Endodermal cell (in vitro differentiated cells): Measurements from ENCODE around the gene ASB6. TPM values are rescaled to one million over a fixed set of nuclear protein-coding genes. Genes with fewer than 3 reads are reported as not detected.

Experiments
- DNase-seq: peaks from one replicate; pipeline ENCODE4 v3.0.0-alpha.2; 2017
- H3K27ac ChIP-seq: 2 replicates; pipeline ENCODE4 v1.5.1; 2013; ENCODE audit warnings: mild to moderate bottlenecking, low read depth, low read length, moderate library complexity
- H3K27me3 ChIP-seq: 2 replicates; pipeline ENCODE4 v1.6.1; 2013; ENCODE audit warnings: mild to moderate bottlenecking, low read length, moderate library complexity; ENCODE audit not compliant: insufficient read depth, control insufficient read depth, poor library complexity, severe bottlenecking
- H3K36me3 ChIP-seq: 2 replicates; pipeline ENCODE4 v1.7.0; 2013; ENCODE audit warnings: mild to moderate bottlenecking, low read length, moderate library complexity; ENCODE audit not compliant: control insufficient read depth, insufficient read depth
- H3K4me1 ChIP-seq: one replicate; pipeline ENCODE4 v1.7.0; 2013; ENCODE audit warnings: low read length; ENCODE audit not compliant: control insufficient read depth, insufficient read depth
- H3K4me3 ChIP-seq: 2 replicates; pipeline ENCODE4 v1.5.1; 2013; ENCODE audit warnings: mild to moderate bottlenecking, low read length, moderate library complexity
- H3K9ac ChIP-seq: 2 replicates; pipeline ENCODE4 v1.6.1; 2013; ENCODE audit warnings: mild to moderate bottlenecking, low read length, moderate library complexity; ENCODE audit not compliant: poor library complexity, severe bottlenecking; ENCODE audit errors: extremely low read depth
- H3K9me3 ChIP-seq: 2 replicates; pipeline ENCODE4 v1.6.1; 2013; ENCODE audit warnings: mild to moderate bottlenecking, low read length, moderate library complexity; ENCODE audit not compliant: control insufficient read depth
- H3K27ac Mint-ChIP-seq: 2 replicates; pipeline ENCODE4 v1.8.0; 2020; ENCODE audit warnings: mixed read lengths
- H3K27me3 Mint-ChIP-seq: 2 replicates; pipeline ENCODE4 v1.8.0; 2021; ENCODE audit warnings: mild to moderate bottlenecking, mixed read lengths; ENCODE audit not compliant: insufficient read depth
- H3K36me3 Mint-ChIP-seq: 2 replicates; pipeline ENCODE4 v1.8.0; 2020; ENCODE audit warnings: low read depth, mixed read lengths
- H3K4me1 Mint-ChIP-seq: 2 replicates; pipeline ENCODE4 v1.8.0; 2020; ENCODE audit warnings: mixed read lengths
- H3K4me3 Mint-ChIP-seq: 2 replicates; pipeline ENCODE4 v1.8.0; 2020; ENCODE audit warnings: mild to moderate bottlenecking, moderate library complexity, mixed read lengths
- H3K9me3 Mint-ChIP-seq: 2 replicates; pipeline ENCODE4 v1.8.0; 2020; ENCODE audit warnings: mild to moderate bottlenecking, mixed read lengths
- CTCF ChIP-seq: fragments of 200-600 bp; sonication (generic); conservative IDR thresholded peaks from 2 replicates; pipeline ENCODE4 v1.5.0; 2021; ENCODE audit warnings: antibody characterized with exemption, mild to moderate bottlenecking
- WGBS, 2 experiments: methylation state at CpG; one replicate each; pipeline versions ENCODE4 v1.1.5 to v1.1.7; 2013; ENCODE audit warnings: missing lambda C conversion rate in 2 of 2, mixed read lengths in 1 of 2; ENCODE audit not compliant: insufficient coverage in 1 of 2, insufficient read length in 1 of 2; 5-methylcytosine and 5-hydroxymethylcytosine counted together
- total RNA-seq, 2 donors: library from RNA; stranded (reverse); fragmentation: NEBNext Ultra II Directional in 1 of 2; extraction: Animal tissue kit (Norgen Biotek cat#: 25700) in 1 of 2; gene quantifications; 2 replicates in 1 of 2; 3 replicates in 1 of 2; pipeline ENCODE4 v1.2.1, GENCODE V29; 2021

ASB6 gene
- total RNA-seq, 2 donors from 2014 or later: 19.8 to 20.2 TPM

- WGBS, 2 experiments: 83 to 90% methylated on average over 3 to 7 of the region's 7 CpGs
- Histone ChIP-seq H3K27ac (no peak overlapping the region), H3K9ac (no peak overlapping the region), H3K4me3 (no peak overlapping the region), H3K36me3 (no peaks in the 10 kb centered on the region), H3K9me3 (no peaks in the 10 kb centered on the region), H3K27me3 (no peaks in the 10 kb centered on the region), H3K4me1 (no peaks in the 10 kb centered on the region)
- Mint-ChIP-seq H3K36me3 (no peaks in the 10 kb centered on the region), H3K4me3 (no peak overlapping the region), H3K27me3 (peaks cover 9% of the 10 kb centered on the region), H3K4me1 (peaks cover 9% of the 10 kb centered on the region), H3K27ac (no peak overlapping the region), H3K9me3 (no peaks in the 10 kb centered on the region)
- peak; percentile 48 for TF ChIP-seq CTCF
- DNase-seq: no peak
Observed at GRCh38 chr9:129612123-129612522, 29.8 kb downstream of the ASB6 start.

- H3K9ac ChIP-seq: no peak overlapping the region
- no peak for TF ChIP-seq CTCF
- peak overlapping the region; percentile 68 for H3K4me3 Mint-ChIP-seq
Observed at GRCh38 chr9:129611307-129611800, 30.6 kb downstream of the ASB6 start.

GRCh38 chr9:129610473-129611306 lies 31.3 kb downstream of the ASB6 start:
- H3K4me1 ChIP-seq: no peaks in the 10 kb centered on the region
- peak; percentile 97 for DNase-seq
- WGBS, 2 experiments: 1% methylated on average over 24 to 66 of the region's 66 CpGs
- H3K9me3 ChIP-seq: no peaks in the 10 kb centered on the region
- no peak overlapping the region for H3K9ac ChIP-seq
- peak overlapping the region; percentile 74 for H3K27ac Mint-ChIP-seq
- H3K4me3 Mint-ChIP-seq: peak overlapping the region; percentile 68
- H3K36me3 ChIP-seq: no peaks in the 10 kb centered on the region
- TF ChIP-seq CTCF: peak; percentile 92
- H3K4me1 Mint-ChIP-seq: peaks cover 9% of the 10 kb centered on the region
- H3K27ac ChIP-seq: peak overlapping the region; percentile 72
- H3K9me3 Mint-ChIP-seq: no peaks in the 10 kb centered on the region
- H3K27me3 Mint-ChIP-seq: peaks cover 9% of the 10 kb centered on the region
- H3K36me3 Mint-ChIP-seq: no peaks in the 10 kb centered on the region
- H3K4me3 ChIP-seq: peak overlapping the region; percentile 75
- no peaks in the 10 kb centered on the region for H3K27me3 ChIP-seq

More at GRCh38 chr9:129611307-129611800, 30.6 kb downstream of the ASB6 start:
- Mint-ChIP-seq H3K9me3 (no peaks in the 10 kb centered on the region), H3K36me3 (no peaks in the 10 kb centered on the region), H3K4me1 (peaks cover 9% of the 10 kb centered on the region), H3K27ac (no peak overlapping the region), H3K27me3 (peaks cover 9% of the 10 kb centered on the region)
- H3K4me1 ChIP-seq: no peaks in the 10 kb centered on the region
- H3K36me3 ChIP-seq: no peaks in the 10 kb centered on the region
- no peak overlapping the region for H3K4me3 ChIP-seq
- H3K27ac ChIP-seq: no peak overlapping the region
- H3K9me3 ChIP-seq: no peaks in the 10 kb centered on the region
- WGBS, 2 experiments: 34 to 50% methylated on average over 5 to 12 of the region's 12 CpGs
- no peak for DNase-seq
- H3K27me3 ChIP-seq: no peaks in the 10 kb centered on the region
